Aorta (tissue), 5 donors: ENCODE results near the gene FOXRED2. TPM values are rescaled to one million over a fixed set of nuclear protein-coding genes. Genes with fewer than 3 reads are reported as not detected.

ENCODE experiments used
- ATAC-seq: fragments of 200-7000 bp; cut with Tn5 transposase; one replicate; pipeline ENCODE4 v1.9.1; 2022; ENCODE audit warnings: moderate library complexity; ENCODE audit not compliant: low FRiP score
- DNase-seq, 2 donors: peaks; one replicate each; pipeline ENCODE4 v3.0.0-alpha.2; 2020
- H3K27ac ChIP-seq, 2 donors: one replicate each; pipeline ENCODE4 v1.5.1; 2013; ENCODE audit warnings: low read length in 2 of 2, mild to moderate bottlenecking in 2 of 2, moderate library complexity in 2 of 2, control low read depth in 1 of 2, inconsistent platforms in 1 of 2, low read depth in 1 of 2
- H3K27me3 ChIP-seq, 2 donors: one replicate each; pipeline ENCODE4 v1.6.1; 2013; ENCODE audit warnings: control low read depth in 1 of 2, low read length in 1 of 2, mild to moderate bottlenecking in 1 of 2, moderate library complexity in 1 of 2; ENCODE audit not compliant: insufficient read depth in 2 of 2, control insufficient read depth in 1 of 2
- H3K36me3 ChIP-seq, 2 donors: one replicate each; pipeline ENCODE4 v1.6.1; 2013; ENCODE audit warnings: control low read depth in 1 of 2, low read length in 1 of 2, mild to moderate bottlenecking in 1 of 2; ENCODE audit not compliant: insufficient read depth in 2 of 2, control insufficient read depth in 1 of 2
- H3K4me1 ChIP-seq, 2 donors: one replicate each; pipeline ENCODE4 v1.6.1; 2013; ENCODE audit warnings: low read length in 2 of 2, control low read depth in 1 of 2, mild to moderate bottlenecking in 1 of 2, moderate library complexity in 1 of 2; ENCODE audit not compliant: insufficient read depth in 2 of 2, control insufficient read depth in 1 of 2
- H3K4me3 ChIP-seq, 2 donors: one replicate each; pipeline ENCODE4 v1.5.1; 2013; ENCODE audit warnings: low read length in 2 of 2, control low read depth in 1 of 2, mild to moderate bottlenecking in 1 of 2
- H3K9me3 ChIP-seq: one replicate; pipeline ENCODE4 v1.6.1; 2013; ENCODE audit warnings: mild to moderate bottlenecking, low read length; ENCODE audit not compliant: control insufficient read depth
- WGBS, 2 donors: extraction: QIAGEN DNeasy Blood & Tissue Kit; methylation state at CpG; one replicate each; pipeline ENCODE4 v1.1.7; 2013; 5-methylcytosine and 5-hydroxymethylcytosine counted together
- intact Hi-C, 2 donors: fragments of 100-400 bp; cut with DNase I; formaldehyde crosslinking; loops; one replicate each; pipeline versions ENCODE4 v1.14.2 to v1.15.0; 2022
- polyA plus RNA-seq, 2 donors: library from polyadenylated mRNA; stranded (reverse); fragments of 200-250 nt; gene quantifications; one replicate each; pipeline ENCODE4 v1.2.3, GENCODE V29; 2013
- total RNA-seq, 2 donors: library from RNA; stranded (reverse); fragmentation: NEBNext Ultra II Directional; extraction: Animal tissue kit (Norgen Biotek cat#: 25700); gene quantifications; one replicate each; pipeline ENCODE4 v1.2.1, GENCODE V29; 2021
- donor health status: healthy with polysubstance abuse.
- donor health status: Bipolar disorder and iron deficiency.
- donor health status: DM: no; HTN: no; CAD: no.
- donor health status: DM: no; HTN: no; CAD: no.
- donor health status: DM: yes; HTN: yes; CAD: no.

FOXRED2 gene
- total and polyA plus RNA-seq, 4 donors: 1.6 to 11.1 (median 3.5) TPM

DNA sequence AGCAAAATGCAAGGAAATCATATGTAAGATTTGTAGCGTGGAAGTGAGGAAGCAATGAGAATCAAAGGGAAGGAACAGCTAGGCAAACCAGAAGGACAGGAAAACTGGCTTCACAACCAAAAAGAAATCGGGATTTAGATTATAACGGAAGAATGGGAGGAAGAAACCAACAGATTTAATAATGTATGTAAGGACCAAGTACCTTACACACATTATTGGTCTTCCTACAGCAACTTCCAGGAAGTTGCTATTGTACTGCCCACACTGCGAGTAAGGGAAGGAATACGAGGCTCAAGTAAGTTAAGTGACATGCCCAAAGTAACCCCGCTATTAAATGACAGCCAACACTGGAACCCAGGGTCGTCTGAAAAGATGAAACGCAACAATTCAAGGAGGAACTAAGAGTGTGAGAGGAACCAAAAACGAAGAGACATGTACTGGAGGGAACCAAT is 25.9 kb downstream of the FOXRED2 start:
- peak overlapping the region; percentile 68 to 77 for H3K4me3 ChIP-seq
- no peaks in the 10 kb centered on the region for H3K4me1 ChIP-seq
- DNase-seq: no peak
- WGBS, 2 donors: 11 to 15% methylated on average over 9 of the region's 9 CpGs
- H3K36me3 ChIP-seq: peaks cover 2 to 3% of the 10 kb centered on the region in 2 donors
- intact Hi-C loops: no loop called here
- no peaks in the 10 kb centered on the region for H3K27me3 ChIP-seq
- H3K9me3 ChIP-seq: no peaks in the 10 kb centered on the region
- no peak for ATAC-seq
- peak overlapping the region; percentile 33 to 91 for H3K27ac ChIP-seq

DNA sequence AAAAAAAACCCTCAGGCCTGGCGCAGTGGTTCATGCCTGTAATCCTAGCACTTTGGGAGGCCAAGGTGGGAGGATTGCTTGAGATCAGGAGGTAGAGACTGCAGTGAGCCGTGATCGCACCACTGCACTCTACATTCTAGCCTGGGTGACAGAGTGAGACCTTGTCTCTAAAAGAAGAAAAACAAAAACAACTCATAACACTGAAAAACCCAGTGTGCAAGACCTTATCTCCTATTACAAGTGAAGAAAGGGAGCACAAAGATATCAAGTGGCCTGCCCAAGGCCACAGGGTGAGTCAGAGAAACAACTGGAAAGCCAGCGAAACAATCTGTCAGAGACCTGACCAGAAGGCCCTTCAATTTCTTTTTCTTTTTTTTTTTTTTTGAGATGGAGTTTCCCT is 27.9 kb downstream of the FOXRED2 start:
- H3K36me3 ChIP-seq: peaks cover 2 to 6% of the 10 kb centered on the region in 2 donors
- DNase-seq (no peak), ATAC-seq (no peak)
- H3K4me1 ChIP-seq: no peaks in the 10 kb centered on the region
- H3K27ac ChIP-seq: no peak overlapping the region
- H3K9me3 ChIP-seq: no peaks in the 10 kb centered on the region
- no peaks in the 10 kb centered on the region for H3K27me3 ChIP-seq
- 89 to 91% methylated on average over 4 of the region's 4 CpGs for WGBS, 2 donors
- H3K4me3 ChIP-seq: no peak overlapping the region
- intact Hi-C loops: no loop called here

DNA sequence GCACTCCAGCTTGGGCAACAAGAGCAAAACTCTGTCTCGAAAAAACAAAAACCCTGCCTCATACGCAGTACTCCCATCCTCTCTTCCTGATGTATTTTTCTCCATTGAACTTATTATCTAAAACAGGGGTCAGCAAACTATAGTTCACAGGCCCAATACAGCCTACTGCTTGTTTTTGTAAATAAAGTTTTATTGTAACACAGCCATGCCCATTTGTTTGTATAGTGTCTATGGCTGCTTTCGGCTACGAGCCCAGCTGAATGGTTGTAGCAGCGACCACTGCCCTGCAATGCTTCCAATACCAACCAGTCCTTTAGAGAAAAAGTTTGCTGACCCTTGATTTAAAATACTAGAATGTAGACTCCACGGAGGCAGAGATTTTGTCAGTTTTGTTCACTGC is 31.5 kb downstream of the FOXRED2 start:
- Histone ChIP-seq H3K4me1 (no peaks in the 10 kb centered on the region), H3K36me3 (peaks cover 2 to 6% of the 10 kb centered on the region in 2 donors), H3K27ac (no peak overlapping the region), H3K4me3 (no peak overlapping the region), H3K27me3 (no peaks in the 10 kb centered on the region), H3K9me3 (no peaks in the 10 kb centered on the region)
- WGBS, 2 donors: 94 to 96% methylated on average over 6 of the region's 6 CpGs
- no peak for DNase-seq
- intact Hi-C loops: no loop called here
- no peak for ATAC-seq

DNA sequence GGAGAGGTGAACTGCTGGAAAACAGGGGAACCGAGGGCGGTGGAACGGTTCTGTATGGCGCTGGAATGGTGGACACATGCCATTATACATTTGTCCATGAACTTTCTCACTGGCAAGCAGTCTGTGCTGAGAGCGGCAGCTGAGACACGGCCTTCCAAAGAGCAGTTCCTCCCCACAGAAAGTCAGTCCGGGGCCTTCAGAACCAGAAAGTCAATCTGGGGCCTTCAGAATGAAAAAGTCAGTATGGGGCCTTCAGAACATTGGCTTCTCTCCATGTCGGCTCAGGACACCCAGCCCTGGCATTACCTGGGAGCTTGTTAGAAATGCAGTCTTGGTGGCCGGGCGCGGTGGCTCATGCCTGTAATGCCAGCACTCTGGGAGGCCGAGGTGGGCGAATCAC is 34.2 kb downstream of the FOXRED2 start:
- H3K9me3 ChIP-seq: no peaks in the 10 kb centered on the region
- H3K4me3 ChIP-seq: no peak overlapping the region
- H3K27ac ChIP-seq: peak overlapping the region in 1 of 2 donors; percentile 61
- no peaks in the 10 kb centered on the region for H3K4me1 ChIP-seq
- 70 to 78% methylated on average over 13 of the region's 13 CpGs for WGBS, 2 donors
- intact Hi-C loops: loop anchor here (5.0 kb wide), 3 partner anchors 150 to 170 kb away; no protein-coding TSS in a partner anchor
- ATAC-seq (no peak), DNase-seq (no peak)
- H3K27me3 ChIP-seq: no peaks in the 10 kb centered on the region
- peaks cover 0 to 6% of the 10 kb centered on the region in 2 donors for H3K36me3 ChIP-seq

DNA sequence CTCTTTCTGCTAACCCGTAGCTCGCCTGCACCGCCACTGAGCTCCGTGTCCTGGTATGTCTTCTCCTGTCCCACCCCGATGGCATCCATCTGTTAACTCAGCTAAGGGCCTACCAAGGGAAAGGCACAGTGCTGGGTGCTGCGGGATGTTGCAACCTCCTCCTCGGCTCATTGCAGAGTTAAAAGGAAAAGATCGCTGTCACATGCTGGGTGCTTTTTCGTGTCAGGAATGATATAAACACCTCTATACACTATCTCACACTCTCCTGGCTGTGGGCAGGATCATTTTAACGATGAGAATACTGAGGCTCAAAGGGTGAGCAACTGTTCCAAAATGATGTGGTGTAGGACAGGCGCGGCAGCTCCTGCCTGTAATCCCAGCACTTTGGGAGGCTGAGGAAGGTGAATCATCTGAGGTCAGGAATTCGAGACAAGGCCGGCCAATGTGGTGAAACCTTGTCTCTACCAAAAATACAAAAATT is 35.5 kb downstream of the FOXRED2 start:
- ATAC-seq: no peak
- Histone ChIP-seq H3K36me3 (peaks cover 0 to 4% of the 10 kb centered on the region in 2 donors), H3K27me3 (no peaks in the 10 kb centered on the region), H3K4me1 (no peaks in the 10 kb centered on the region), H3K4me3 (no peak overlapping the region), H3K27ac (peak overlapping the region; percentile 34 to 90), H3K9me3 (no peaks in the 10 kb centered on the region)
- intact Hi-C loops: loop anchor here (2.0 to 5.0 kb wide), 4 partner anchors 149 to 169 kb away; no protein-coding TSS in a partner anchor
- no peak for DNase-seq
- WGBS, 2 donors: 73 to 75% methylated on average over 14 of the region's 14 CpGs

DNA sequence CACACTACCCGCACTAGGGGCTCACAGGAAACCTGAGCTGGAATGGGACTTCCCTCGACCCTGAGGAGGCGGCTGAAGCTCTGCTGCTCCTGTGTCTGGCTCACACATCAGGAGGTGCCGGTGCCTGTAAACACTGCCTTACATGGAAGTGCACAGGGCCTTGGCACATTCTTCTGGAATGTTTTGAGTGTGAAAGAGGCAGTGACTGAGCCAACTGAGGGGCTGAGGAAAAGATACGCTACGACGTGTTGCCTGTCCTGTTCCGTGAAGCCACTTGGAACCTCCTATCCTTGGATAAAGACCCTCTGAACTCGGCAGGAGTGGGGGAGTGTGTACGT is 35.9 kb downstream of the FOXRED2 start:
- WGBS, 2 donors: 13 to 25% methylated on average over 10 of the region's 10 CpGs
- Histone ChIP-seq H3K27ac (peak overlapping the region; percentile 34 to 90), H3K4me1 (no peaks in the 10 kb centered on the region), H3K27me3 (no peaks in the 10 kb centered on the region), H3K9me3 (no peaks in the 10 kb centered on the region), H3K36me3 (peaks cover 0 to 3% of the 10 kb centered on the region in 2 donors), H3K4me3 (no peak overlapping the region)
- intact Hi-C loops: loop anchor here (2.0 to 5.0 kb wide), 4 partner anchors 148 to 169 kb away; no protein-coding TSS in a partner anchor
- ATAC-seq (no peak), DNase-seq (peak in 1 of 2 donors; percentile 79)

DNA sequence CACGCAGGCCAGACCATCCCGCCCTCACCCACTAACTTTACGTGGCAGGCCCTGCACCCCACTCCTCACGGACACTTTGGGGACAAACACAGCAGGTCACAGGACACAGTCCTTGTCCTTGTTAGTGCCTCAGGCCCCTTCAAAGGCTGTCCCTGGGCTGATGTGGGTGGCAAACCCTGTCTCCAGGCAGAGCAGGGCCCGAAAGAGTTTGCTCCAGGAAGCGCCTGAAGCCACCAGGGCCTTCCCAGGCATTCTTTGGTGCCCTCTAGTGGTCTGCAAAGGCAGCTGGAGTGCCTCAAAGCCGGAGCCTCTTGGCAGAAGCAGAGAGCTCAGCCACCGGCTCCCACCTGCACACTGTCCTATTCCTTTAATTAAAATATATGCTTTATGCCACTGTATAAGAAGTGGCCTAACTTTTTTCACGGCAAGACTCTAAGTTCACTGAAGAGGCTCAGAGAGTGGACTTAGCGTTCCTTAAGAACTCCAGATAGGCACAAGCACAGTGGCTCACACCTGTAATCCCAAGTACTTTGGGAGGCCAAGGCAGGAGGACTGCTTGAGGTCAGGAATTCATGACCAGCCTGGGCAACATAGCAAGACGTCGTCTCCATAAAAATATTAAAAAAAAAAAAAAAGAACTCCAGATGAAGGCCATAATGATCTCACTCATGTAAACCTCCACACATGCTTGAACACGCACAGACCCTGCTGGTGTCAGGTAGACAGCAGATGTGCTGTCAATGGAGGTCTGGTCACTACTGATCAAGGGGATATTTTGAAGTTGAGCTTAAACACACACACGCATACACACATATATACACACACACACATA is 36.5 kb downstream of the FOXRED2 start:
- no peaks in the 10 kb centered on the region for H3K9me3 ChIP-seq
- no peaks in the 10 kb centered on the region for H3K4me1 ChIP-seq
- intact Hi-C loops: loop anchor here (2.0 to 5.0 kb wide), 4 partner anchors 148 to 168 kb away; no protein-coding TSS in a partner anchor
- H3K27me3 ChIP-seq: no peaks in the 10 kb centered on the region
- DNase-seq (peak; percentile 89 to 90), ATAC-seq (peak; percentile 88)
- H3K4me3 ChIP-seq: no peak overlapping the region
- 25 to 26% methylated on average over 14 of the region's 14 CpGs for WGBS, 2 donors
- H3K36me3 ChIP-seq: no peaks in the 10 kb centered on the region
- peak overlapping the region in 1 of 2 donors; percentile 90 for H3K27ac ChIP-seq

DNA sequence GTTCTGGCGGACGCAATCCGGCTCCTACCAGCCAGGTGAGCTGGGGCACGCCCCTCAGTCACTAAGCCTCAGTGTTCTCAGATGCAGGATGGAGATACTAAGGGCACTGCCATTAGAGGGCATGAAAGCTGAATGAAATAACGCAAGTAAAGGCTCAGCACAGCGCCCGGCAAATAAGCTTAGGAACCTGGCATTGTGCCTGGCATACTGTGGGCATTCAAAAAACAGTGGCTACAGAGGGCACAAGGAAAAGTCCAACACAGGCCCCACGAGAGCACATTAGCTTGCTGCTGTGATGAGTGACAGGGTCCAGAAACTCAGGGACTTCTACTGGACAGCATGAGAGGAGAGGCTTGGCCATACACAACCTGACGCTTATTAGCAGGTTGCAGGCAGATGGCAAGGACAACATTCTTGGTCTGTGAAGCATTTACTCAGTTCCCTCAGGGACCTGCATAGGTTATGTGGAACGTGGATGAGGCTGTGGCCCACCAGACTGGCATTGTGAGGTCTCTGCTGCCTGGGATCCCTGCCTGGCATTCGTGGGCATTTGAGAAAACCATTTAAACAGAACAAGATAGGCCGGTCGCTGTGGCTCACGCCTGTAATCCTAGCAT is 37.6 kb downstream of the FOXRED2 start:
- Histone ChIP-seq H3K4me3 (no peak overlapping the region), H3K27me3 (no peaks in the 10 kb centered on the region), H3K36me3 (no peaks in the 10 kb centered on the region), H3K4me1 (no peaks in the 10 kb centered on the region), H3K9me3 (no peaks in the 10 kb centered on the region), H3K27ac (peak overlapping the region in 1 of 2 donors; percentile 83)
- intact Hi-C loops: loop anchor here in 1 of 2 donors (5.0 kb wide), 1 partner anchor 102 kb away; no protein-coding TSS in a partner anchor
- DNase-seq (no peak), ATAC-seq (no peak)
- WGBS, 2 donors: 32 to 38% methylated on average over 14 of the region's 14 CpGs
